GM10248 (cell line): ENCODE results near the gene EGFL8.
"Not testable (repeated sequence)": the region's sequence is repeated elsewhere in the genome, so short reads cannot be mapped to it uniquely, and the experiment has no call there.

ENCODE experiments used
- CTCF ChIA-PET: fragments of 300-600 bp; sonication (Branson Sonifier 250); formaldehyde crosslinking; extraction: SDS; loops from one replicate; lab custom pipeline; 2021; ENCODE audit warnings: antibody characterized with exemption; lab: Yijun Ruan, JAX
- POLR2A ChIA-PET: fragments of 350-650 bp; sonication (Branson Sonifier 250); formaldehyde crosslinking; extraction: SDS; loops from one replicate; lab custom pipeline; 2020; ENCODE audit warnings: antibody characterized with exemption; lab: Yijun Ruan, JAX
- DNase-seq: peaks from one replicate; pipeline ENCODE4 v3.0.0; 2012; ENCODE audit errors: extremely low spot score
- CTCF ChIP-seq: IDR thresholded peaks from 2 replicates; pipeline ENCODE4 v1.5.1; 2012; ENCODE audit warnings: mild to moderate bottlenecking, low read depth; ENCODE audit errors: extremely low read depth, missing control alignments, control extremely low read depth

The EGFL8 gene

DNA sequence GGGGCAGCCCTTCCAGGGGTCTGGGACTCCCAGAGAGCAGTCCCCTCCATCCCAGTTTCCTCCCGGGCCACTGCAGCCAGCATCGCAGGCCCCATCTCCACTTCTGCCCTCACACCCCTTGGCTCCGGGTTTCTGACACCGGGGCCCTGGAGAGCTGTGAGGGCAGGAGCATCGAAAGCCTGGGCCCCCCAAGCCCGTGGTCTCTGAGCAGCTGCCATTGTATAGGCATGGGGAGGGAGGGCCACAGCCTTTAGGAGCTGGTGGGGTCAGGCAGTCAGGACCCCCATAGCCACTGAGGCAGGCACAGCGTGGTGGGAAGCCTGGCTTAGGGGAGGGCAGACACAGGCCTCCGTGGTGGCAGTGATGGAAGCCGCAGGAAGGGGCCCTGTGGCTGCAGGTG is 37.8 kb downstream of the EGFL8 start:
- no peak for TF ChIP-seq CTCF
- ChIA-PET CTCF (interaction anchor here (1.2 kb wide), 1 partner anchor 43 kb away, joined by 5 read pairs; no protein-coding TSS in a partner anchor), POLR2A (no interaction called here)
- DNase-seq = no peak

- no peak for DNase-seq
- CTCF ChIA-PET = interaction anchor here (1.0 to 2.4 kb wide), 3 partner anchors 8 to 42 kb away, joined by 3 to 11 read pairs (median 5); no protein-coding TSS in a partner anchor
- no peak for TF ChIP-seq CTCF
- POLR2A ChIA-PET = interaction anchor here (0.6 kb wide), 1 partner anchor 574 kb away, joined by 6 read pairs; no protein-coding TSS in a partner anchor
These were observed 39.3 kb downstream of the EGFL8 start for GRCh38 chr6:32203426-32204267.

DNA sequence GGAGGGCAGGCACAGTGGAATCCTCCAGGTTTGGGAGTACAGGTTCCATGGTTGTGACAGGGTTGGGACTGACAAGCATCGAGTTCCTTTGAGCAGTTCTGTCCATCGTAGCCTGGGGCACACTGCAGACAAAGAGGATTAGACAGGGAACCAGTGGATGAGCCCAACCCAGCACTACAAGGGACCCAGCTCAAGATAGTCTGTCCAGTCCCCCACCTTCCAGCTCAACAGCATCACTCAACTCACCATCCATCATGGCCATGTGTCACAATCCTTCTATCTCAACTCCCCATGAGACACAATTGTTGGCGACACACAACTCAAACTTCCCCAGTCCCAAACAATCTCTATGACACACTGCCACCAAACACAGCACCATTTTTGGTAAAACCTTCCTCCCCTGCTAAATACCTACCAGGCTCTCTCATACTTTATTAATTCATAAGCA is 39.9 kb downstream of the EGFL8 start:
- no peak for TF ChIP-seq CTCF
- POLR2A ChIA-PET = no interaction called here

DNA sequence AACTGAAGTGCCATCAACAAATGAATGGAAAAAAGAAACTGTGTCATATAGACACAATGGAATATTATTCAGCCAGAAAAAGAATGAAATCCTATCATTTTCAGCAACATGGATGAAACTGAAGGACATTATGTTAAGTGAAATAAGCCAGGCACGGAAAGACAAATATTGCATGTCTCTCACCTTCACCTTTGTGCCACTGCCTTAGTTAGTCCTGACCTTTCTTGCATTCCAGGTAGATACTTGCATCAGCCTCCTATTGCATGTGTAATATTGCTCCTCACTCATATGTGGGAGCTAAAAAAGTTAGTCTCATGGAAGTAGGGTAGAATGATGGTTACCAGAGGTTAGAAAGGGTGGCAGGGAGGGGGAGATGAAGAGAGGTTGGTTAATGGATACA is 44.6 kb downstream of the EGFL8 start:
- TF ChIP-seq CTCF = no peak
- DNase-seq = no peak
- POLR2A ChIA-PET = no interaction called here
- CTCF ChIA-PET = interaction anchor here (1.0 kb wide), 1 partner anchor 37 kb away, joined by 3 read pairs; no protein-coding TSS in a partner anchor

More for the DNA sequence above, 39.9 kb downstream of the EGFL8 start:
- DNase-seq = no peak
- CTCF ChIA-PET = interaction anchor here (0.8 to 2.4 kb wide), 3 partner anchors 9 to 157 kb away, joined by 3 to 11 read pairs (median 3); no protein-coding TSS in a partner anchor

DNA sequence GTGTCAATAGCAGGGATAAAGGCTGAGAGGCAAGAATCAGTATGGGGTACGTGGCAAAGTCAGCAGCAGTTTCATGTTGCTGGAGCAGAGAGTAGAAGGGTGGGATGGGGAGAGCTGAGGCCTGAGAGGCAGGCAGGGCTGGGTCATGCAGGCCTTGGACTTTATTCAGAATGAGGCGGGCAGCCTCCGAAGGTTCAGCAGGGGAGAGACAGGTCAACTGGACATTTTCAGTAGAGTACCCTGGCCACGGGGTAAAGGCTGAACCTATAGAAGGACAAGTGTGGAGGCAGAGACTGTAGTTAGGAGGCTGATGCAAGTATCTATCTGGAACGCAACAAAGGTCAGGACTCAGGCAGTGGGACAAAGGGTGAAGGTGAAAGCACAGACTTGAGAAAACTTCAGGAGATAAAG is 45.8 kb downstream of the EGFL8 start:
- no peak for DNase-seq
- no peak for TF ChIP-seq CTCF
- ChIA-PET POLR2A (no interaction called here), CTCF (no interaction called here)

DNA sequence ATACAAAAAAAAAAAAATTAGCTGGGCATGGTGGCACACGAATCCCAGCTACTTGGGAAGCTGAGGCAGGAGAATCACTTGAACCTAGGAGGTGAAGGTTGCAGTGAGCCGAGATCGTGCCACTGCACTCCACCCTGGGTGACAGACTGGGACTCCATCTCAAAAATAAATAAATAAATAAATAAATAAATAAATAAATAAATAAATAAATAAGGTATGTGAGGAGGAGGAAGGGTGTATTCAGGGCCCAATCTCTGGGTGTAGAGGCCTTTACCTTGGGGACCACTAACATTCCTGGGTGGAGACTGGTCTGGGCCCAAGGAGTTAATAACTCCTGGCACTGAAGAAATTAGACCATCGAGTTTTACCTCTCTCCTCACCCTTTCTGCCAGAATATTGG is 47.0 kb downstream of the EGFL8 start:
- DNase-seq, POLR2A ChIA-PET: not testable (repeated sequence)
- CTCF ChIA-PET = interaction anchor here (1.5 kb wide), 1 partner anchor 44 kb away, joined by 4 read pairs; no protein-coding TSS in a partner anchor
